Right ventricle myocardium superior (tissue), 1 donor: Measurements from ENCODE around the gene GPX1. TPM values are rescaled to one million over a fixed set of nuclear protein-coding genes. Genes with fewer than 3 reads are reported as not detected.
"Not testable (repeated sequence)": the region's sequence is repeated elsewhere in the genome, so short reads cannot be mapped to it uniquely, and the experiment has no call there.

Experiments
- ATAC-seq: fragments of 200-7000 bp; cut with Tn5 transposase; one replicate; pipeline ENCODE4 v1.9.1; 2020; ENCODE audit warnings: mild to moderate bottlenecking; ENCODE audit not compliant: poor library complexity
- DNase-seq: peaks from one replicate; pipeline ENCODE4 v3.0.0-alpha.2; 2020
- intact Hi-C: fragments of 100-400 bp; cut with DNase I; formaldehyde crosslinking; loops from one replicate; pipeline ENCODE4 v1.11.2; 2022
- total RNA-seq: library from RNA; stranded (reverse); fragmentation: NEBNext Ultra II Directional; extraction: Animal tissue kit (Norgen Biotek cat#: 25700); gene quantifications from one replicate; pipeline ENCODE4 v1.2.1, GENCODE V29; 2021
- donor health status: DM: no; HTN: yes; CAD: no; lungs with severe emphysema.

Gene GPX1
- total RNA-seq, 1 donor from 2014 or later, result 117 TPM

DNA sequence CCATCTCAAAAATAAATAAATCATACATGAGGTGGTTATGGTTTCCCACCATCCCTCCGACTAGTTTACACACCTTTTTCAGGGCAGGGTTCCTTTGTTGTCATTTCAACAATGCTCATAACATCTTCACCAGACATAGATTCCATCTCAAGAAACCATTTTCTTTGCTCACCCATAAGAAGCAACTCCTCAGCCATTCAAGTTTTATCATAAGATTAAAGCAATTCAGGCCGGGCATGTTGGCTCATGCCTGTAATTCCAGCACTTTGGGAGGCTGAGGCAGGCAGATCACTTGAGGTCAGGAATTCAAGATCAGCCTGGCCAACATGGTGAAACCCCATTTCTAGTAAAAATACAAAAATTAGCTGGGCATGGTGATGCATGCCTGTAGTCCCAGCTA is 29.8 kb downstream of the GPX1 start:
- intact Hi-C loops, DNase-seq, ATAC-seq: not testable (repeated sequence)

DNA sequence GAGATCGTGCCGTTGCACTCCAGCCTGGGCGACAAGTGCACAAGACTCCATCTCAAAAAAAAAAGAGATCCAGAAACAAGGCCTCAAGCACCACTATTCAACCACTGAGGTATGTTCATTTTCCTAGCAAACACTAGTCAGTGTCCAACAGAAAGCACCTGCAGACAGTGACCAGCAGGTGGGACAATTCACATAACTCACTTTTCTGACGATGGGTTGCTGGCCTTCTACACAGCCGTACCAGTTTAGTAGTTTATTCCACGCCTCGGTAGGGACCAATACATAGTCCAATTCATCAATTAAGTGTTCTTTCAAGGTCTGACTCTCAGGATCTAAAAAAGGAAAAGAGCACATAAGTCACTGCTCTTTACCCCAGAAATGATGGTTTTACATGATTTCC is 30.7 kb downstream of the GPX1 start:
- DNase-seq (no peak), ATAC-seq (no peak)
- intact Hi-C loops, result no loop called here

DNA sequence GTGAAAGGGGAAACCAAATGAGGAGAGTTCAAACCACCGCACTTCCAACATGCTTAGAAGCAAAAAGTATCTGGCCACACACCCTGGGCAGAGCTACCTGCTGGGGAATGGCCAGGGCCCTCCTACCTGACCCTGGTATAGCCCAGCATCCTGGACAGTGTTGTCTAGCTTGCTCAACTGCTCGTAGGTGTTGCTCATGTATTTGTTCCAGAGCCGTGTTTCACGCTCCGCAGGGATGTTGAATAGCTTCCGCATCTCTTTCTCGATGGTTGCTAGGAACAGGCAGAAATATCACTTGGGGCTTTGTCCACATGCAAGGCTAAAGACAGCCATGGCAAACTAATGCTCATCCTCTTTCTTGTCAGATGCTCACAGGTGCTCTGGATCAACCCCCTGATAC is 33.4 kb downstream of the GPX1 start:
- ATAC-seq (no peak), DNase-seq (no peak)
- intact Hi-C loops, result no loop called here

DNA sequence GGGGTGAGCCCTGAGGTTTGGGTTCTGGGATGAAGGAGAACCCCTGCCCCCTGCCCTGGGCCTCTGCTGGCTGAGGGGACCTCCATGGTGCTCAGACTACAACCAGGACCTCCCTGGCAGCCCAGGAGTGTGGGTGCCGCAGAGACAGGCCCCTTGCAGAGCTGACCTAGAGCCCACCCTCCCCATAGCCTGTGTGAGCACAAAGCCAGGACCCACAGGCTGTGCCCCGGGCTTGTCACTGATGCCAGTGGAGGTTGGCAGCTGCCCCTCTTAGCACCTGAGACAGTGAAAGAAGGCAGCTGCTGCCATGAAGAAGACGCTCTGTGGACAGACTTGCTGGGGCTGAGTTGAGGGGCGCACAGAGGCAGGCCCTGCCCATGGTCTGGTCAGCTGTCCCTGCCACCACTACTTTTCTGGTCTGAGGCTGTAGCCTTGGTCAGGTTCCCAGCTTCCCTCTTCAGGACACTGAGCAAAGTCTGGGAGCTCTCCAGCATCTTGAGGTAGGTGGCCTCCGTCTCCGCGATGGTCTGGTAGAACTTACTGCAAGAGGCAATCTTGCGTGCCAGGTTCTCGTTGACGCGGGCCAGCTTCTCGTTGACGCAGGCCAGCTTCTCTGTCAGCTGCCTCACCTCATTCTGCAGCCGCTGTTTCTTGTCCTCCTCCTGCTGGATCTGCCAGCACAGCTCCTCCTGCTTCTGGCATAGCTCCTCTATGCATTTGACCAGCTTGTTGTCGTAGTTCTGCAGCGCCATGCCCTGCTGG is 41.3 kb downstream of the GPX1 start:
- intact Hi-C loops, result no loop called here
- DNase-seq, result no peak
- ATAC-seq, result no peak

DNA sequence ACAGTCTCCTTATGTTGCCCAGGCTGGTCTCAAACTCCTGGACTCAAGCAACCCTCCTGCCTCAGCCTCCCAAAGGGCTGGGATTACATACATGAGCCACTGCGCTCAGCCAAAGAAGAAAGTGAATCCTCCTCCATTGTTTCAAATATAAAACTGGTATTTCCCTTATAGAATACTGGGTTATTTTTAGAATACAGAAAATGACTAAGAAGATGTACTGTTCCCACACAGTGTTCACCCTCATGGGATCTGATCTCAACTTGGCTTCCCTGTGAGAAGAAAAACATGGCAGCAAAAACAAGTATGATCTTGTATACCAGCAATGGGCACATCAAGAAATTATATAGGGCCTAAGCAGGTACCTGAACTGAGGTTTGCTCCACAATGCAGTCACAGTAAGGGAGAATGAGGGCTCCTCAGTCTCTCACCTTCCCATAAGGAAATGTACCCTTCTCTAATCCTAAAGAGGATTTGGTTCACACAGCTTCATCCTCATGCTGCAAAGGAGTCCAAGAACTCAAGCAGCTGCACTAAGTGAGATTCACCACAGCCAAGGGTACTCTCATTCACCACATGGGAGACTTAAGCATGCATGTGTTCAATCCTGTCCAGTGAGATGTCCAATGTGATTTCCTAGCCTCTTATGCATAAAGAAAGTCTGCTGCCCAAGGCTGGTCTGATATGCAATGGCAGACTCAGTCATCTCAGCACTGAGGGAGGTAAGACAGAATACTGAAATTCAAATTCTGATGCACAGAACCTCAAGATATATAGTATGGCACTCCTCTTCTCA is 44.1 kb downstream of the GPX1 start:
- intact Hi-C loops, result no loop called here
- ATAC-seq (no peak), DNase-seq (no peak)

DNA sequence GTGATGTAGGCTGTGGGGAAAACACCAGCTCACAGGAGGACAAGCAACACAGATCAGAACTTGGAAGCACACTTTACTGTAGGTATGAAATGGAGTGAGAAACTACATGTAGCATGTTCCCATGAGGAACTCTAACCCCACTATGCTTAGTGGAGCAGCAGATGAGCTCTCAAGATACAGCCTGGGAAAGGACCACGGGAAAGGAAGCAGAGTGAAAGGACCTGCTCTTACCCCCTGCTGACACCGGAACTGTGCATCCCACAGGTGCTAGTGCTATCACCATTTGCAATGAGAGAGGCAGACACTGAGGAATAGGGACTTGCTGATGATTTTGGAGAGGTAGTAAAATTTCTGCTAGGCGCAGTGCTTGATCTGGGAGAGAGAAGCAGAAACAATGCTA is 46.9 kb downstream of the GPX1 start:
- ATAC-seq (no peak), DNase-seq (no peak)
- intact Hi-C loops, result no loop called here

DNA sequence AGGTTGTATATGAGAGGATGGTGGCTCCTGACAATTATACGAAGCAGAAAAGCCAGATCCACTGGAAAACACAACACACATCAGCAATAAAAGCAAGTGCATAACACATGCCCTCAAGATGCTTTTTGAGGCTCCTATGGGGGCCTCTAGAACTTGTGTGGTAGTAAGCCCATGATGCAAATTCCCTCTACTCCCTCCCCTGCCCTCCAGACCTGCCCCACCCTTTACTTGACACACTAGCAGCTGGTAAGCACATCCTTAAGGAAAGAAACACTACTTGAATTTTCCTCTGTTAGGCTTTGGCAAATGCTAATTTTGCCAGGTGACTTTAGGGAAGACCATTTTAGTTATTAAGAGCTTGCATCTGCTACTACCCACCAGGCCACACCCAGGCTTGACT is 47.5 kb downstream of the GPX1 start:
- DNase-seq (no peak), ATAC-seq (no peak)
- intact Hi-C loops, result no loop called here

Other genes starting within 250 kb of the GPX1 start
- gene USP19, start 237.5 kb downstream of the GPX1 start, total RNA-seq, result 55.5 TPM
- gene LAMB2, start 225.3 kb downstream of the GPX1 start, total RNA-seq, result 568 TPM
- 9.4 TPM for gene CCDC71, start 192.0 kb downstream of the GPX1 start, total RNA-seq
- 129 TPM for gene KLHDC8B, start 186.8 kb downstream of the GPX1 start, total RNA-seq
- 2.6 TPM for gene C3orf62, start 81.1 kb downstream of the GPX1 start, total RNA-seq
- gene USP4, start 18.3 kb downstream of the GPX1 start, total RNA-seq, result 34.7 TPM
- 255 TPM for gene RHOA, start 53.6 kb upstream of the GPX1 start, total RNA-seq
- 13.4 TPM for gene TCTA, start 54.1 kb upstream of the GPX1 start, total RNA-seq
- gene AMT, start 64.1 kb upstream of the GPX1 start, total RNA-seq, result 32.2 TPM
- 15.7 TPM for gene NICN1, start 71.0 kb upstream of the GPX1 start, total RNA-seq
- 122 TPM for gene DAG1, start 111.9 kb upstream of the GPX1 start, total RNA-seq
- 0.27 TPM for gene BSN, start 196.1 kb upstream of the GPX1 start, total RNA-seq